Spinal cord (tissue), 10 donors: ENCODE data around the gene TAS2R41. TPM values are rescaled to one million over a fixed set of nuclear protein-coding genes. Genes with fewer than 3 reads are reported as not detected.
"Not testable (repeated sequence)": the region's sequence is repeated elsewhere in the genome, so short reads cannot be mapped to it uniquely, and the experiment has no call there.

Source experiments
- DNase-seq, 6 donors: peaks; one replicate each; pipeline versions ENCODE4 v3.0.0 to v3.0.0-alpha.2; 2013 to 2015; ENCODE audit warnings: low spot score in 6 of 6, low read depth in 4 of 6
- H3K27ac ChIP-seq: one replicate; pipeline ENCODE4 v1.5.1; 2013; ENCODE audit warnings: low read depth, low read length, control low read depth
- H3K27me3 ChIP-seq: one replicate; pipeline ENCODE4 v1.6.1; 2013; ENCODE audit warnings: low read length; ENCODE audit not compliant: control insufficient read depth, insufficient read depth
- H3K36me3 ChIP-seq: one replicate; pipeline ENCODE4 v1.6.1; 2013; ENCODE audit warnings: low read length; ENCODE audit not compliant: control insufficient read depth, insufficient read depth
- H3K4me1 ChIP-seq: one replicate; pipeline ENCODE4 v1.6.1; 2013; ENCODE audit warnings: low read length; ENCODE audit not compliant: control insufficient read depth, insufficient read depth
- H3K4me3 ChIP-seq: one replicate; pipeline ENCODE4 v1.5.1; 2013; ENCODE audit warnings: low read depth, low read length, control low read depth
- H3K9me3 ChIP-seq: one replicate; pipeline ENCODE4 v1.6.1; 2013; ENCODE audit warnings: low read length; ENCODE audit not compliant: control insufficient read depth, insufficient read depth
- WGBS: methylation state at CpG from one replicate; pipeline ENCODE4 v1.1.5; 2013; ENCODE audit warnings: missing lambda C conversion rate; ENCODE audit not compliant: insufficient coverage; 5-methylcytosine and 5-hydroxymethylcytosine counted together
- polyA plus RNA-seq, 2 donors: library from polyadenylated mRNA; unstranded; fragments of 120-200 nt; gene quantifications; one replicate each; pipeline ENCODE4 v1.2.1, GENCODE V29; 2013; ENCODE audit not compliant: insufficient read length in 2 of 2
- total RNA-seq, 2 donors: library from RNA; depleted of rRNA in 1 of 2; stranded (reverse); fragments of 120-200 nt in 1 of 2; fragments of >200 nt in 1 of 2; gene quantifications; one replicate each; pipeline versions ENCODE4 v1.2.3 to v1.2.4, GENCODE V29; 2013 to 2014
- donor health status: healthy.

TAS2R41 gene
- total and polyA plus RNA-seq, 4 donors: not detected

DNA sequence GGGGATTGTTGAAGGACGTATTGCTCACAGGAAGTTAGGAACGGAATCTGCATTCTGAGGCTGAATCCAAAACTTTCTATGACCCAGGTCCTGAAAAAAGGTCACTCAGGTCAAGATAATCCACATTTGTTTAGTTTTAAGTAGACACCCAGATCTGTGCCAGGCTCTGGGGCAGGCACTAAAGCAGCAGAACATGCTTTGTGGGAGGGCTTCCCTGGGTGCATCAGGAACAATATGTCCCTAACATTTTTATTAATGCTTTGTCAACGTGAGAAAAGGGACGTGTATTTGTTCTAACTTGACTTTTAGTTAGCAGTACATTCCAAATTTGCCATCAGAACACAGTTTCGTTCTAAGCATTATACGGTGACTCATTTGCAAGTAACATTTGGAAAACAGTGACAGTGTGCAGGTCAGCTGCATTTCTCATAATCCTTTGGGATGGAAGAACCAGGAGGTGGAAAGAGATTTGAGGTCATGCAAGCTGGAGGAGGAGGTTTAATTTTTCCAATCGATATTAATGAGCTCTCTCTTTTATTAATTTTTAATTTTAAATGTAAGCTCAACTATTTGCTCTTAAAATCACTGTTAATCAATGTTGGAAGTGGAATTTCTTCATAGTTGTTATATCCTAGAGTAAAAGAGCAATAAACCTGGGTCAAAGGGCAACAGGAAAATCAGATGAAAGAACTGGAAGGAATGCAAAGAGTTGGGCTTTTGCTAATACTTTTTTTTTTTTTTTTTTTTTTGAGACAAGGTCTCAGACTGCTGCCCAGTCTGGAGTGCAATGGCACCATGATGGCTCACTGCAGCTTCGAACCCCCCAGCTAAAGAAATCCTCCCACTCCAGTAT, 35.0 kb downstream of the TAS2R41 start:
- no peaks in the 10 kb centered on the region for H3K9me3 ChIP-seq
- no peaks in the 10 kb centered on the region for H3K27me3 ChIP-seq
- no peak overlapping the region for H3K4me3 ChIP-seq
- WGBS: 91% methylated on average over 5 of the region's 8 CpGs
- no peak for DNase-seq
- H3K4me1 ChIP-seq: peaks cover 5% of the 10 kb centered on the region
- H3K27ac ChIP-seq: no peak overlapping the region
- no peaks in the 10 kb centered on the region for H3K36me3 ChIP-seq

DNA sequence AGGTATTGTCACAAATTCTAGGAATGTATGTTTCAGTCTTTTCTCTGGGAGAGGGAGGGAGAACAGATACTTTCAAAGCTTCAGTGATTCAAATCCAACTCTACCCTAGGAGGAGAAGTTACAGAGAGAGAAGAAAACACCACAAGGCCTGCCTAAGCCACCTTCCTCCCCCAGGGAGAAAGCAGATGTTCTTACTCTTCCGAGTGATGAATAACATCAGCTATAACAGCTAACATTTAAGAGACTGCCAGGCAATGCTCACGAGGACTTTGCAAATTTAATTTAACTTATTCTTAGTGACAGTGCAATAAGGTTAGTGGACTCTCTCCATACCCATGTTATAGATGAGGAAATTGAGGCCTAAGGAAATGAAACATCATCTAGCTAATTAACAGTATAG, 36.8 kb downstream of the TAS2R41 start:
- H3K9me3 ChIP-seq: no peaks in the 10 kb centered on the region
- no peak overlapping the region for H3K4me3 ChIP-seq
- H3K27me3 ChIP-seq: no peaks in the 10 kb centered on the region
- H3K4me1 ChIP-seq: peaks cover 9% of the 10 kb centered on the region
- H3K36me3 ChIP-seq: no peaks in the 10 kb centered on the region
- no peak overlapping the region for H3K27ac ChIP-seq
- WGBS: no CpG with 5 or more reads among the region's 2 CpGs
- no peak for DNase-seq

DNA sequence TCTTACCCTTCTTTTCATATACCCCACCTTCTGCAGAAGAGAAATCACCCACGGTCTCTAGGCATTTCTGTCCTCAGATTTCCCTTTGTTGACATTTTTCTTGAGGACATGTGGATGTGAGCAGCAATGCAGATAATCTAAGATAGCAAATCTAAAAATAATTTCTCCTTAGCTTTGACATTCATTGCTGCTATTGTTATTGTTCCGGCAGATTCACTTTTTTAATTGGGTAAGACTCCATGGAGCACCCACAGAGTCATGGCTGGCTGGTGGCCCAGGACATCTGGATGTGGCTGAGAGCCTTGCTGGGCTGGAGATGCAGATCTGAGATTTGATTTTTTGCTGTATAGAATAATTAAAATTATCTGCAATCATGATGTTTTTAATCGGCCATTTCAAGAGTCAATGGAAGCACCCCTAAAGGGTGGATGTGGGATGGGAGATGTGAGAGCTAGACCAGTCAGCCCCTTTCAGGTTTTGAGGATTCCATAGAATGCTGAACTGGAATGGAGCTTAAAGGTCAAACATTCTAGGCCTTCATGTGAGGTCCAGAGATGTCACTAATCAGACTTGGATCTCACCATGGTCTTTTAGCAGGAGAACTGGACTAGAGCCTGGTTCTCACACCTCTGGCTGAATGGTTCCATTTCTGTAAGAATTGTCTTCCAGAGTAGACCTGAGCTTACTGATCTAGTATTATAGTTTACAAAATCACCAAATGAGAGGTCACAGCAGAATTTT, 37.5 kb downstream of the TAS2R41 start:
- Histone ChIP-seq H3K4me1 (peaks cover 12% of the 10 kb centered on the region), H3K27ac (no peak overlapping the region), H3K4me3 (no peak overlapping the region), H3K36me3 (no peaks in the 10 kb centered on the region), H3K9me3 (no peaks in the 10 kb centered on the region), H3K27me3 (no peaks in the 10 kb centered on the region)
- no peak for DNase-seq
- 100% methylated on average over 1 of the region's 3 CpGs for WGBS

DNA sequence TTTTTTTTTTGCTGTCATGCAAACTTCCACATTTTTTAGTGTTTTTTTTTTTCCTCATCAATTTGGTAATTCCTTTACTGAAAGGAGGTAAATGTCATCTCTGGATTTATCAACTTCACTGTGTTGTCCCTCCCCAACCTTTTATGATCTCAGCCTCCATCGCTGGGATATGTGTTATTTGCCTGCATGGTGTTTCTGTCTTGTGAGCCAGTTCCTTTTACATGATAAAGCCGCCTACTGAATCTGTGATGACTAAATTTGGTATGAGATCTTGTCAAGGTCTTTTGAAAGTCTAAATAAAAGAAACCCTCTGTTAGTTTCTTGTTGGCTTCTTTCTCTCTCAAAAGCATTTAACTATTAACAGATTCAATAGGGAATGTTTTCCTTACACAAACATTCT, 39.3 kb downstream of the TAS2R41 start:
- no peak overlapping the region for H3K27ac ChIP-seq
- no peaks in the 10 kb centered on the region for H3K9me3 ChIP-seq
- no peak for DNase-seq
- no CpG with 5 or more reads among the region's 2 CpGs for WGBS
- no peak overlapping the region for H3K4me3 ChIP-seq
- H3K36me3 ChIP-seq: no peaks in the 10 kb centered on the region
- H3K27me3 ChIP-seq: no peaks in the 10 kb centered on the region
- peaks cover 6% of the 10 kb centered on the region for H3K4me1 ChIP-seq

DNA sequence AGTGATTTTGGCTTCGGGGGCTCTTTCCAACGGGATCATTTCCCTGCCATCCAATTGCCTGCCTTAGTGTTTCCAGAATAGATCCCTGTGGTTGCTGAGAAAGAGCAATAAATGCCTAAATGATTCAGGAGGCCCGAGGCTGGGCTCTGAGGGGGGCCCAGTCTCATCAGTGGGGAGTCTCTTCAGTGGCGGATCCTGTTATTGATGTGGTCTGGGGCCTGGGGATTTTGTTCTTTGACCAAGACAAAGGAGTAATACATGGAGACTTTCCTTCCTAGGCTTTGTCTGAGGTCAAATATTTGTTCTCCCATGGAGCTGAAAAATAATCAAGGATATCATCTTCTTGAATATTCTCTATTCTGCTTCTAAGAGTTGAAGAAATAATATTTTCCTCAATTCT, 40.8 kb downstream of the TAS2R41 start:
- Histone ChIP-seq H3K4me1 (peaks cover 6% of the 10 kb centered on the region), H3K9me3 (no peaks in the 10 kb centered on the region), H3K27ac (no peak overlapping the region)

DNA sequence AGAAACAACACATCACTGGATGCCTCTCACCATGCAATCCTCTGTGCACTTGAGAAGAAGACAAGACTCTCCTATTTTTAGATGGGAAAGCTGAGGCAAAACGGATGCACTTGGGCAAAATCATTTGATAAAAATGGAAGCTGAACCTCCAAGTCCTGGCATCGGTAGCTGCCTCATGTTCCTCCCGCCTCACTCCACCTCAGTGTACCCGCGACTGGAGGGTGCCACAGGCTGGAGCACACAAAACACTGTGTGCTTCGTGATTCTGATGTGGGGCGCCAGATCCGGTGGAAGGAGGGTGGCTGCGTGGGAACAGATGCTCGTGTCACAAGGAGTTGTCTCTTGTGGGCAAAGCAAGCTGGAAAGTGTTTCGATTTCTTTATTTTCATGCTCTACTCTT, 41.3 kb downstream of the TAS2R41 start:
- Histone ChIP-seq H3K9me3 (no peaks in the 10 kb centered on the region), H3K4me1 (peaks cover 6% of the 10 kb centered on the region), H3K4me3 (no peak overlapping the region), H3K27me3 (no peaks in the 10 kb centered on the region), H3K36me3 (no peaks in the 10 kb centered on the region), H3K27ac (peak overlapping the region; percentile 71)
- no peak for DNase-seq
- 86% methylated on average over 6 of the region's 11 CpGs for WGBS

More for the DNA sequence above, 40.8 kb downstream of the TAS2R41 start:
- 0% methylated on average over 1 of the region's 4 CpGs for WGBS
- Histone ChIP-seq H3K4me3 (no peak overlapping the region), H3K36me3 (no peaks in the 10 kb centered on the region), H3K27me3 (no peaks in the 10 kb centered on the region)
- peak in 1 of 6 donors; percentile 40 for DNase-seq

DNA sequence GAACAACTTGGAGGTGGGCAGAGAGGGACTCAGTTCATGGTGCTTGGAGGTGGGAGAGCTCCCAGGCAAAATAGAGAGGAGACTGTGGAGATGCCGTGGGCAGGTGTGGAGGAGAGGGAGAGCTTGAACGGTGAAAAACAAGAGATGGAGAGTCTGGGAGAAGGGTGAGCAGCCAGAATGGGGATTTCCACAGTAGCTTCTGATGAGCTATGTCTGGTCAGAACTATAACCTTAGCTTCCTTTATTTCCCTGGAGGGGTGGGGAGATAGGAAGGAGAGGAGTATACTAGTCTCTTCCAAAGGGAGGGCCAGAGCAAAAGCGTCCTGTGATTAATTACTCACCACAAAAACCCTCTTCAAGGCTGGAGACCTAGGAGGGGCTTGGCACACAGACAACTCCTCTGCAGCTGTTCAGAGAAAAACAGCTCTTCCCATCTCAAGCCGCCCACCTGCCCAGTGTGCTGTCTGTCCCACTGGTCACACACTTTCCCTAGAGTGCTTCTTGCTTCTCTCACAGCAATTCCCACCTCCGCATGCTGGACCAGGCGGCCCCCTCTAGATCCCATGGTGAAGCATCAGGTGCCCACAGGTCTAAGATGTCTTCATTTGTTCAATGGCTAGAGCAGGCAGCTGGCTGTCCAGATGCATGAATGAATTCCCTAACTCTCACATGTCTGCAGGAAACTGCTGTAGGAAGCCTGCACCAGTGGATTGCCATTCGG, 41.9 kb downstream of the TAS2R41 start:
- H3K4me1 ChIP-seq: peaks cover 6% of the 10 kb centered on the region
- peak in 1 of 6 donors; percentile 62 for DNase-seq
- H3K36me3 ChIP-seq: no peaks in the 10 kb centered on the region
- no peaks in the 10 kb centered on the region for H3K27me3 ChIP-seq
- peak overlapping the region; percentile 71 for H3K27ac ChIP-seq
- no peak overlapping the region for H3K4me3 ChIP-seq
- 69% methylated on average over 6 of the region's 7 CpGs for WGBS
- no peaks in the 10 kb centered on the region for H3K9me3 ChIP-seq

DNA sequence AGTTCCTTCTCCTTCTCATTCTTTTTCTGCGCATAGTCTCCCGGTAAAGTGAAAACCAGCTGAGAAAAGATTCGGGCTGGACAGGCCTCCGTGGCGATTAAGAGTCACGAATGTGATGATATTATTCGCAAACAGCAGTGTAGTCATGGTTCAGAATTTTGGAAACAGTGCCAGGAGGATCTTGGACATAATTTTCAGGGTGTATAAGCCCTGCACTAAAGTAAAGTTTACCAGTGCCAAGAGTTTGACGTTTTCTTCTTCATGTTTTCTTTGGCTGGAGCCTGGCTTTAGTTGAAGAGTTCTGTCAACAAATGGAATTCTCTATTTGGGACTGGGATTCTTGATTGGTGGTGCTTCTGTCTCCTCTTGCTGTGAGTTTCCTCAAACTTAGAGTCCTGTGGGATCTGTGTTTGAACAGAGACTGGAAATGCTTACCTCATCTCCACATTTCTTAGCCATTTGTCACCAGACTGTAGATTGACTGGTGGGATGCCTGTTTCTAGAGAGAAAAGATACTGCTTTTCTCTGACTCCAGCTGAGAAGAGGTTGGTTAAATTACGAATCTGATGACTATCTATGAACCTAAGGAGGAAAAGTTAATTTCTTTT, 44.7 kb downstream of the TAS2R41 start:
- not testable (repeated sequence) for H3K27ac ChIP-seq, DNase-seq, H3K9me3 ChIP-seq, H3K36me3 ChIP-seq, H3K27me3 ChIP-seq, H3K4me1 ChIP-seq, H3K4me3 ChIP-seq
- no CpG with 5 or more reads among the region's 9 CpGs for WGBS
